ENCODE measurements around the gene PMPCB.
A peak's percentile ranks its signal among the peaks of the same experiment; 100 is the strongest.
"Not testable (repeated sequence)": the region's sequence is repeated elsewhere in the genome, so short reads cannot be mapped to it uniquely, and the experiment has no call there.

Gene PMPCB, protein sequence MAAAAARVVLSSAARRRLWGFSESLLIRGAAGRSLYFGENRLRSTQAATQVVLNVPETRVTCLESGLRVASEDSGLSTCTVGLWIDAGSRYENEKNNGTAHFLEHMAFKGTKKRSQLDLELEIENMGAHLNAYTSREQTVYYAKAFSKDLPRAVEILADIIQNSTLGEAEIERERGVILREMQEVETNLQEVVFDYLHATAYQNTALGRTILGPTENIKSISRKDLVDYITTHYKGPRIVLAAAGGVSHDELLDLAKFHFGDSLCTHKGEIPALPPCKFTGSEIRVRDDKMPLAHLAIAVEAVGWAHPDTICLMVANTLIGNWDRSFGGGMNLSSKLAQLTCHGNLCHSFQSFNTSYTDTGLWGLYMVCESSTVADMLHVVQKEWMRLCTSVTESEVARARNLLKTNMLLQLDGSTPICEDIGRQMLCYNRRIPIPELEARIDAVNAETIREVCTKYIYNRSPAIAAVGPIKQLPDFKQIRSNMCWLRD

DNA sequence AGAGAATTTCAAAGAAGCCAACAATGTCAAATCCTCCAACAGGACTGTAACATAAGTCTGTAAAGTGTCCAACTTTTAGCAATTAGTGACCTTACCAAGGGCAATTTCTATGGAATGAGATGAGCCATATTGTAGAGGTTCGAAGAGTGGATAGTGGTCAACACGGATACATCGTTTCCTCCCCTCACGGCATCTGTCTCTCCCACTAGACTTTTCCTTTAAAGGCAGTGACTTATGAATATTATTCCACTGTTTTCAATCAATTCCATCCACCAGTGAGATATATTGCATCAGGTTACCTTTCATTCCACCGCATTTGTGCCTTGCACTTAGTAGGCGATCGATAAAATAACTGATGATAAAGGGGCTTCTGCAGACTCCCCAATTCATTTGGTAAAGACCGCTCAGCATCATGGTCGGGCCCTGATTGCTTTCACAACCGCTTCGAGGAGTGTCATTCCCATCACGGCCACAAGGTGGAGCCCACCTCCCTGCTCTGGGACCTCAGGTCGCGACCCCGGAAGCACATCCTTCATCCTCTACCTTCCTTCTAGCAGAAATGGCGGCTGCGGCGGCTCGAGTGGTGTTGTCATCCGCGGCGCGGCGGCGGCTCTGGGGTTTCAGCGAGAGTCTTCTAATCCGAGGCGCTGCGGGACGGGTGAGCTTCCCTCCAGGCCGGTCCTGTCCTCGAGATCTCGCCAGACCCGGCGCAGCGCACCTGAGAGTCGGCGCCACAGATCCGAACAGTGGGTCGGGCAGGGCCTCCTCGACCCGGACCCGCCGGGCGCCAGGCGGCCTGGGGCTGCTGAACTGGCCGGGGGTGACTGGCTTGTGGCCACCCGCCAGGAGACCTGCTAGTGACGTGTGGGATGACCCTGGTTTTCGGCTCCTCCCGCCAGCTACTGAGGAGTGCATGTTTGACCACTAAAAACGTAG is at the start of gene PMPCB:
Gene PMPCB (plus strand): TSS at position 535 of the 936 bp plus-strand sequence. CDS start 25 bp downstream, at position 560.
- peak; percentile 96 for DNase-seq

DNA sequence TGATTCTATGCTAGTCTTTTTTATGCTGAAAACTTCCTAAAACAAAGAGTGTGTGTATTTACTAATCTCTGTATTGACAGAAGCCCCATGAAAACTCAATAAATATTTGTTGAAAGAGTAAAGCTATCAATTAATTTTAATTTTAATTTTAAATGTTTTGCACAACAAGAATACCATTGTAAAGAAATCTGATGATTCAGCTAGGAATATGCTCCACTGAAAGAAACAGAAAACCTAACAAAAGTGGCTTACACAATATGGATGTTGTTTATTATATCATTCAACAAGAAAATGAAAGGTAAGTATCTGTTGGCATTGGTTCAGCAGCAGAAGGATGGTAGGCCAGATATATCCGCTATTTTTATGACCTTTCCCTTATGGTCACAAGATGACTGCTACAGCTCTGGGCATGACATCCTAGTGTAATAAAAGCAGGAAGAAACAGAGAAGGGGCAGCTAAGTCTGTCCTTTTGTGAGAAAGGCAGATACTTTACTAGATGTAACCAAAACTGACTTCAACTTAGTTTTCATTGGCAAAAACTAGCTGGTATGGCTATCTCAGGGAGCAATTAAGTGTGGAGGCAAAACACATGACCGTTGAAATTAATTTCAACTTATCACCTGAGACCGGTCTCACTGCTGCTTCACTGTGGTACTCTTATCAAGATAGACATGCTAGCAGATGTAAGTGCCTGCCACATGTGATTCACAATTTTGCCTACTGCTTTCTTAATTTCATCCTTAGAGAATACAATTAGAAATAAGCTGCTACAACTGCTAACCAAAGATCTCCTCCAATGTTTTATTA is 43.3 kb upstream of the PMPCB start:
- peak; percentile 88 for DNase-seq

DNA sequence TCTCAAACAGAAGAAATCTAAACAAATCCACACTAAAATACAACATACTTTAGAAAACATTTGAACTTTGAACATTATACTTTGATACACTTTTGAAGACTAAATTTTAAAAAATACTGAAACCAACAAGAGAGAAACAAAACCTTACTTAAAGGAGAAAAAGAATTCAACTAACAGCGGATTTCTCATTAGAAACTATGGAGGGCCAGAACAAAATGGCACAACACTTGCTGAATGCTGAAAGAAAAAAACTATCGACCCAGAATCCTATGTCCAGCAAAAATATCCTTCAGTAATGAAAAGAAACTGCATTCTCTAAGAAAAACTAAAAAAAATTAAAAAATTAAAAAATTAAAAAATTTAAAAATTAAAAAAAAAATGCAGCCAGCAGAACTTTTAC is 33.2 kb upstream of the PMPCB start:
- not testable (repeated sequence) for DNase-seq

DNA sequence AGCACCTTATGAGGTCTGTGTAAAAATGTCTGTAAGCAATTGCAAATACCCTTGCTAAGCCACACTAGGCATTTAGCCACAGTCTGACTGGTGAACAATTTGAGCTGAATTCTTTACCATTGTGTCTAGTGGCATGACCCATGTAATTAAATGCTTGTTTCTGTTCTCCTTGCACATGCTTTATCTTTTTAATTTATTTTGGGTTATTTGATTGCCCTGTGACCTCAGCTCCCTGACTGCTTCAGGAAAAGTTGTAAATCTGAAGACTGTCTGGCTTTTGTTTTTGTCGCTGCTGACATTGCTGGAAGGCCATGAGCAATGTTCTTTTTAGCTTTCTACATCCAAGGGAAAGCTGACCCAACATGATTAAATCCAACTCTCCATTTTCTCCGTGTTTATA is 31.0 kb upstream of the PMPCB start:
- not testable (repeated sequence) for DNase-seq

DNA sequence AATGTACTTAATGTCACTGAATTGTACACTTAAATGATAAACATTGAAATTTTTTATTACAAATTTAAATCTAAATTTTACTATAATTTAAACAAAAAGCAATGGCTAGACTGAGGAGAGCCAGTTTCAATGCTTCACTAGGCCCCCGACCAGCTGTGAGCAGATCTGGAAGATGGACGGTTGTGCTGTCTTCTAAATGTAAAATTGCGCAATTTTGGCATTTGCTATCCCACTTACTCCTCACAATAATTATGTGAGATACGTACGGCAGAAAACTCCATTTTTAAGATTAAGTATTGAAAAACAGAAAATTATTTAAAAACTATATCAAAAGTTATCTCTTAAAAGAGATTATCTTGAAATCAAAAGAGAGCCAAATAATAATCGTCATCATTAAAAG is 23.9 kb upstream of the PMPCB start:
- not testable (repeated sequence) for DNase-seq

DNA sequence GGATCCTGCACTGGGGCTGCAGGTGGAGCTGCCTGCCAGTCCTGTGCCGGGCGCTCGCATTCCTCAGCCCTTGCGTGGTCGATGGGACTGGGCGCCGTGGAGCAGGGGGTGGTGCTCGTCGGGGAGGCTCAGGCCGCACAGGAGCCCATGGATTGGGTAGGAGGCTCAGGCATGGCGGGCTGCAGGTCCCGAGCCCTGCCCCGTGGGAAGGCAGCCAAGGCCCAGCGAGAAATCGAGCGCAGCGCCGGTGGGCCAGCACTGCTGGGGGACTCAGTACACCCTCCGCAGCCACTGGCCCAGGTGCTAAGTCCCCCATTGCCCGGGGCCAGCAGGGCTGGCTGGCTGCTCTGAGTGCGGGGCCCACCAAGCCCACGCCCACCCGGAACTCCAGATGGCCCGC is 22.4 kb upstream of the PMPCB start:
- not testable (repeated sequence) for DNase-seq

DNA sequence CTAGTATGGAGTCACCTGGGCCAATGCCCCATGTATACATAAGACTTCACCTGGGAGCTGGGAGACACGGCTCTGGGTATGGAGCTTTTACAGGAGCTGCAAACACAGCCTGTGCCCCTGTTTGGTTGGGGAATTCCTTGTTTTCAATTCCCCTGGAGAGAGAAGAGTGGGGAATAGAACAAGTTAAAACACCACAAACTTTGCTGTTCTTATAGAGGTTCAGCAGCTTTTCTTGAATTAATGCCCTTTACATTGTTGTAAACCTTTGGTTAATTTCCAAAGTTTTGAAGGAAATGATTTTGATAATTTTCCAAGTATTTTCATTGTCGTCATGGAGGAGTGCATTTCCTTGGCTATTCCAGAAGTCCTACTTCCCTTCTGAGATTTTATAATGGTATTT is 19.0 kb upstream of the PMPCB start:
- DNase-seq, result not testable (repeated sequence)

DNA sequence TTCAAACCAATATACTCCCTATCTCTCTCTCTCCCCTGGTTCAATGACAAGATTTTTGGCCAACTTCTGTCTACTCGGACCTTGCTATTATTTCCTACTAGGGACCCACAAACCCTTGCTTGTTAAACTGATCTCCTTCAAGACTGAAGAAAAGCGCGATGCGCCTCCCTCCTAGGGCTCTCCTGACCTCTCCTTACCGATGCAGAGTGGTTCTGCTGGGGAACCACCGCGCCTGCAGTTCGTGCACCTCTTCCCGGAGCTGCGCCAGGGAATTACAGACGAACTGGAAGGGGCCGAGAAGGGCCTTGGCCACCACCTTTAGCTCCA is 17.6 kb upstream of the PMPCB start:
- peak; percentile 66 for DNase-seq

DNA sequence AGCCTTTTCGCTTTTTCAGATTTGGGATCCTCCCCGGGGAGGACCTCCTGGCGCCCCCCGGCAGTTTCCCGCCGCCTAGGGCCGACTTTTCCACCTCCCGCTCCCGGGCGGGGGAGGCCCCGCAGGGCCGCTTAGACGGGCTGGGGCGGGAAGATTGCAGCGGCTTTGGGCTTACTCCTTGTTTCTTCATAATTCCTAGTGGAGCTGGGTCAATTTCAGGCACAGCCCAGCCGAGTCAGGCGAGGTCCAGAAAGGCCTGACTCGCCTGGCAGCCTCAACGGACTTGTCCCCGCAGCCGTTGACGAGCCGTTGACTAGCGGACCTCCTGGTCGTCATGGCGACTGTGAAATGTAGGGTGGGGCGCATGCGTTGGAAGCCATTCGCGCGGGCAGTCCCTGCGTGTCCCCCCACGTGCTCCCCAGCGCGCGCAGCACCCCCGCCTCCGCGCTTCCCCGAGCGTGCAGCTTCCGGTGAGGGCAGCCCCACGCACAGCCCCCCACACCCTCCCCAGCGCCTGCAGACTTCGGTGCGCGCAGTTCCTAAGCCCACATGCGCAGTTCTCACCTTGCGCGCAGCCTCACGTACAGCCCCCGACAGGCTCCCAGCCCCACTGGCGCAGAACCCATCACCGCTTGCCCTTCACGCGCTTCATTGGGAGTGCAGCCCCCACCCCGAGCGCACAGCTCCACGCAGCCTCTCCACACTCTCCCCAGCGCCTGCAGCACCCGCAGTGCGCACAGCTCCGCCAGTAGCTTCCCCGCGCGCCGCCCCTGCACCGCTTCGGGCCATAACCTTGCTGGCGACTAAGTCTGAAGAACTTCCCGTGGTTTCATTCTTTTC is 17.1 kb upstream of the PMPCB start:
- DNase-seq, result peak; percentile 92

DNA sequence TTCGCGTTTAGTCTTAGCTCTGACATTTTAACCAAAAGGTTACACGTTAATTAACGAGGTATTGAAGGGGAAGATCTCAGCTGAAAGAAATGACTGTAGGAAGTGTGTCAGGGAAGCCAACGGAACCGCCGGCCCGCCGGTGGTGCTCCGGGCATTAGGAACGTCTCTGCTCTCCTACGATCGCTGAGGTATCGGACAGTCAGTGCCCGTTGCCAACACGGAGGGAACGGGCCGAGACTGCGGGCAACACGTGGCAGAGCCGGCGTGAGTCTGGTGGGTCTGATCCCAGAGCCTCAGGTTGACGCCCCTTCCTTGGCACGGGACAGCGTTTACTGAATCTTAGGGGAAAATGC is 16.5 kb upstream of the PMPCB start:
- peak; percentile 46 for DNase-seq

DNA sequence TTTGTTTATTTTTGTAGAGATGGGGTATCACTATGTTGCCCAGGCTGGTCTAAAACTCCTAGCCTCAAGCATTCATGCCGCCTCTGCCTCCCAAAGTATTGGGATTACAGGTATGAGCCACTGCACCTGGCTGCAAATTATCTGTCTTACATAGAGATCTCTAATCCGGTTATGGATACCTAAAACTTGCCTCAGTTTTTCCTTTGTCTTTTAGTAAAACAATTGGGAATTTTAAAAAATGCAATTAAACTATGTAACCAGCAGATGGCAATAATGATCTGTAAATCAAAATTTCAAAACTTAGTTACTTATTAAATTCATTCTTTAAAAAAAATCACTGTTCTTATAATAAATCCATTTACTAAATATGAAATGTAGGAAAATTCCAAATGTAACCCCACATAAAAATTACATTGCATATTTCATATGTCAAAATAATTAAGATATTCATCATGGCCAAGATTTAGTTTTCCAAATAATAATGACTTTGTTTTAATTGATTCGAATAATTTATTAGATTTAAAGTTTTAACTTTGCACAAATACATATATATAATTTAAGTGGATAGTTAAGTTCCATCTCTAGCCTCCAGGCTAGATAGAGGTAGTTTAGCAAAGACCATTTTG is 14.3 kb upstream of the PMPCB start:
- not testable (repeated sequence) for DNase-seq

DNA sequence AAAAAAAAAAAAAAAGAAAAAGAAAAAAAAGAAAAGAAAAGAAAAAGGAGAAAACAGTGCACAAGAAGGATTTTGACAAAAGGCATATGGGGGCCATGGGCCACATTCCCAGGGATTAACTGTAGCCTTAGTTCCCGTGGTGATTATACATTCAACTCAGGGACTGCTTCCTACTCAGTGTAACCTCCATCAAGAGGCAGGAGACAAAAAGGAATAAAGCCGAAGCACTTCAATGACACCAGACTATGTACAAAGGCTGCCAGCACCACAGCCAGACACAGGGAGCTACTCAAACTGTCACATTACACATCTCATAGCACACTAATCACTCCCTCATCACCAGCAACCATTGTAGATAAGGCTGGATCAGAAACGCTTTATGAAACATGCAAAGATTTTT is 5.1 kb upstream of the PMPCB start:
- DNase-seq, result no peak

DNA sequence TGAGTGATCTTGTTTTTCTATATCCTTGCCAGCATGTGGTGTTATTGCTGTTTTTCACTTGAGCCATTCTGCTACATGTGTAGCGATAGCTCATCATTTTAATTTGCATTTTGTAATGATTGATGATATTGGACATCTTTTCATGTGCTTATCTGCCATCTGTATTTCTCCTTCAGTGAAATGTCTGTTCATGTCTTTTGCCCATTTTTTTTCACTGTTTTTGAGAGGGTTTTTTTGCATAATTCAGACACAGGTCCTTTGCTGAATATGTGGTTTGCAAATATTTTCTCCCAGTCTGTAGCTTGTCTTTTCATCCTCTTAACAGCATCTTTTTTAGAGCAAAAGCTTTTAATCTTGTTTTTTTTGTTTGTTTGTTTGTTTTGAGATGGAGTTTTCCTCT is 3.7 kb upstream of the PMPCB start:
- no peak for DNase-seq

DNA sequence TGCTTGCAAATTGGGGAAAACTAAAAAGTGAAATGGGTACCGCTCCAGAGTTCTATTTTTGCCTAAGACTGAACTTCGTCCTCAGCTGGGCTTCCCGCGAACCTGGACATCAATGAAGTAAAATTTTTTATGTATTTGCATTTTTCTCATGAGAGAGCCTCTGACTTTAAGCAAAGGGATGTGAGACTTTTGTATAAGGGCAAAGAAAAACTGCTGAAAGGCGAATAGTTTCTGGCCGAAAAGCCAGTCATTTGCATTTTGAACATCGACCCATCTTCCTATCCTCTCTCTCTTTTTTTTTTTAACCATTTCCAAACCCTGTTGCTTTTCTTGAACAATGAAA is 573 bp downstream of the PMPCB start:
- no peak for DNase-seq

DNA sequence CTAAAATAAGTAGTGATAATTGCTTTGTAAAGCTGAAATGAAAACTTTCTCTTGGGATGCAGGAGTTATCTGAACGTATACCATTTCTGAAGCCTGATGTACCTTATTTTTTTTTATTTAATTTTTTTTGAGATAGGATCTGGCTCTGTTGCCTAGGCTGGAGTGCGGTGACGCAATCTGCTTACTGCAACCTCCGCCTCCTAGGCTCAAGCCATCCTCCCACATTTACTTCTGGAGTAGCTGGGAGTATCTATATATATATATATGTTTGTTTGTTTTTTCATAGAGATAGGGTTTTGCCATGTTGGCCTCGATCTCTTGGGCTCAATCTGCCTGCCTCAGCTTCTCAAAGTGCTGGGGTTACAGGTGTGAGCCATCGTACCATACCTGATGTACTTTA is 2.4 kb downstream of the PMPCB start:
- no peak for DNase-seq

DNA sequence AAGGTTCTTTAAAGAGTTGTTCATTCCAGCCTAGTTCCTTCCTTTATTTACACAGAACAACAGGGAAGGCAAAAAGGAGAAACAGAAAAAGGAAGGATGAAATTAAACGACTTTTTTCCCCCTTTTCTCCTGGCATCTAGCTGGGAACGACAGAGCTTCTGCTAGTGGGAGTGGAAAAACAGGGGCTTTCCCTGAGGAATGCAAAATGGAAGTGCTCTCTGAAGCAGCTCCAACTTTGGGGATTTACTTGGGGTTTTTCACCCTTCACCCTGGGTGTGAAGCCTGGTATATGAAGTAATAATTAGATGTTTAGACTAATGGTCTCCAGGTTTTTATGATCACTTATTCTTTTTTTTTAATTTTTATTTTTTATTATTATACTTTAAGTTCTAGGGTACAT is 4.2 kb downstream of the PMPCB start:
- DNase-seq, result no peak

DNA sequence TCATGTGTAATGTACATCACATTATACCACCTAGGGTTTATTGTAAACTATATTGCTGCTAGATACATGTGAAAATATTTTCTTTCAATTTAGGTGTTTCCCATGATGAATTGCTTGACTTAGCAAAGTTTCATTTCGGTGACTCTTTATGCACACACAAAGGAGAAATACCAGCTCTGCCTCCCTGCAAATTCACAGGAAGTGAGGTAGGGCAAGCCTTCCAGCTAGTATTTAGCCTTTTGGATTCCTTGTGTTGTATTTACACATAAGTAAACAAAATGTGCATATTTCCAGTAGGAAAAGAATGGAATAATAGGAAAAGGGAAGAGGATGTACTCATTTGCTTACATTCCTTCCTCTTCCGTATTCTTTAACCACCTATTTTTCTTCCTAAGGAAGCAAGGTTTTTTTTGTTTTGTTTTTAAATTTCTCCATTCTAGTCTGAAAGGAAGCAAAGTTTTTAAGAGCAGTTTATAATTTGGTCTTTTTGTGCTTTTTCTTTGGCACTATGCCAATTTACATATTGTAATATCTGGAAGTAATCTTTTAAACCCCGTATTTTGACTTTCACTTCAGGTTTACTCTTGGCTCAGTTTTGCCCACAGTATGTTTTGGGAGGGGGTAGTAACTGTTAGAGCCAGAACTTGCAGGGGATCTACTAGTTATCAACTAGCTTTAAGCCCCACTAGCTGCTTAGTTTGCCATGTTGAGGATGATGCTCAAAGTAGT is 10.4 kb downstream of the PMPCB start:
- DNase-seq, result no peak

DNA sequence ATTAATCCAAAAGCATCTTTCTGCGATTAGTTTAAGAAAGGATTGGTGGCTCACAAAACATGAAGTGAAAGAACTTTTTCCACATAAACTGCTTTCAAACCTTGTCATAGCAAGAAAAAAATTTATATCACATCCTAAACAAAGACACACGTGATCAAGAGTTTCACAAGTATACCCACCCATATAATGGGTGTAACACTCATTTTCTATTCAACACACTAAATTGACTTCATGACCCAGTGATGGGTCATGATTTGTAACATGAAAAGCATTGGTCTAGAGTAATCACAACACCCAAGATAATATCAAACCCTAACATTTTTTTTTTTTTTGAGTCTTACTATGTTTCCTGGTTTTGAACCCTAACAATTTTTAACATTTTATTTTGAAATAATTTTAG is 17.6 kb downstream of the PMPCB start:
- DNase-seq, result no peak

DNA sequence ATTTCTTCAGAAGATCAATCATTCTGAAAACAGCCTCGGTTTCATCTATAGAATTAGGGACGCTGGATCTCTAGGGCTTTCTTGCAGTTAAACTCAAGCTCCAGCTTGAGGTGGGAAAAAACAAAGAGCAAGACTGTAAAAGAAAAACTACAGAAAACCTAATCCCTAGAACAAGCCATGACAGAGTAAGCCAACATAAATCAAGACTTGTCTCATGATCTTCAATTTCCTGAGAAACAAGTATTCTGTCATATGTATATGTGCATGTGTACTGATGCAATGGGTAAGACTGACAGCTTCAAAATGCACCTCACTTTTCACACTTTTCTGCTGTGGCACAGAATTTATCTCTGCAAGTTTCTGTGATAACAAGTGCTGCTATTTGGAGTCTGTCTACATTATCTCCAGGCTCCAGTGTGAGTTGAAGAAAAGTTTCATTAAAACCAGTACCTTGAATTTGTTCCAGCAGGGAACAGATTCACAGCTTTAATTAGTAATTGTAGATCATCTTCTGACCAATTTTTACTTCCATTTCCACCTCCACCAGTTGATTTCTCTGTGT is 19.2 kb downstream of the PMPCB start:
- DNase-seq, result no peak

DNA sequence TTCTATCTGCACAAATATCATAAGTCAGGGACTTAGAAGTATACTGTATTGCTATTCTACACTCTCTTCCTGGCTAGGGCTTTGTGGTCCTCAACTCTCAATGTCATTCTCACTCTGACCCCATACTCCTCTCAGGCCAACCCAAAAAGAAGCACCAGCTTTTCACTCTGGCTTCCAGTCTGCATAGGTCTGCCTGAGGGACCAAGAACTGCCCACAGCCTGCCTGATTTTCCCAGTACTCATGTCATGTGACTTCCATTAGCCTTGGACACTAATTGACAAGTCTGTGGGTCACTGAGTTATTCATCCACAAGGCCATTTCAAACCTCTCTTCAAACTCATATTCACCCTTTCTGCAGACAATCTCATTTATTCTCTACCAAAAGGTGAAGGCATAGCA is 19.8 kb downstream of the PMPCB start:
- no peak for DNase-seq

DNA sequence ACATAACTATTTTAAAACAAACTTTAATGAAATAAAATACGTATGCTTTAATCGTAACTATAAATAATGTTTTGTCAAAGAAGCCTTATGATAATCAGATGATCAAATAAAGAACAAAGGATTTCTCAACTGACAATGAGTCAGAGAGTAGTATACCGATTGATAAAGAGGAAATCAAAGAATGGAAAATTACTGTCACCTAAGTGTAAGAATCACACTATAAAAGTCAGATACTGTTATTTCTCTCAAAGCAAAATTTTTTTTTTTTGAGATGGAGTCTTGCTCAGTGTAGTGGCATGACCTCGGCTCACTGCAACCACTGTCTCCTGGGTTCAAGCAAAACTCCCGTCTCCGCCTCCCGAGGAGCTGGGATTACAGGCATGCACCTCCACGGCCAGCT is 28.5 kb downstream of the PMPCB start:
- no peak for DNase-seq
